OCI-LY7 (cell line): Measurements from ENCODE around the gene TFDP3. TPM values are rescaled to one million over a fixed set of nuclear protein-coding genes. Genes with fewer than 3 reads are reported as not detected.

ENCODE experiments used
- BruUV-seq: library from RNA; stranded (reverse); fragments of 400-500 nt; replicated peaks from 2 replicates; lab custom pipeline; 2021; lab: Mats Ljungman, UMichigan
- CTCF ChIA-PET: fragments of 300-600 bp; sonication (Branson Sonifier 250); formaldehyde crosslinking; loops from one replicate; lab custom pipeline; 2022; ENCODE audit warnings: antibody characterized with exemption; ENCODE audit not compliant: unreplicated experiment; lab: Charles Lee
- POLR2A ChIA-PET: fragments of 300-600 bp; sonication (Branson Sonifier 250); formaldehyde crosslinking; loops from one replicate; lab custom pipeline; 2022; ENCODE audit warnings: antibody characterized with exemption; lab: Charles Lee
- DNase-seq: peaks from one replicate; pipeline ENCODE4 v3.0.0-alpha.2; 2015; ENCODE audit warnings: low spot score
- H2AFZ ChIP-seq: fragments of 200-600 bp; sonication (generic), shearing (Covaris generic); 2 replicates; pipeline ENCODE4 v1.6.1; 2014; ENCODE audit warnings: mild to moderate bottlenecking, antibody characterized with exemption, low read length, moderate library complexity
- H3K27ac ChIP-seq: fragments of 200-600 bp; sonication (generic); 2 replicates; pipeline ENCODE4 v1.5.1; 2014; ENCODE audit warnings: mixed run types, low read depth, mild to moderate bottlenecking, moderate library complexity, low read length, inconsistent platforms; ENCODE audit not compliant: poor library complexity, severe bottlenecking
- H3K36me3 ChIP-seq: fragments of 200-600 bp; sonication (generic); 2 replicates; pipeline ENCODE4 v1.6.1; 2014; ENCODE audit warnings: mild to moderate bottlenecking, antibody characterized with exemption, low read length, moderate library complexity, mixed read lengths; ENCODE audit not compliant: insufficient read depth
- H3K4me1 ChIP-seq: fragments of 200-600 bp; sonication (generic); 2 replicates; pipeline ENCODE4 v1.5.1; 2014; ENCODE audit warnings: mild to moderate bottlenecking, low read length; ENCODE audit not compliant: insufficient read depth, poor library complexity, severe bottlenecking
- H3K4me2 ChIP-seq: fragments of 200-600 bp; sonication (generic); 2 replicates; pipeline ENCODE4 v1.6.1; 2014; ENCODE audit warnings: mild to moderate bottlenecking, low read length
- H3K4me3 ChIP-seq: fragments of 200-600 bp; sonication (generic); 2 replicates; pipeline ENCODE4 v1.5.1; 2014; ENCODE audit warnings: mild to moderate bottlenecking, low read depth, low read length; ENCODE audit not compliant: poor library complexity, severe bottlenecking
- H3K79me2 ChIP-seq: fragments of 200-600 bp; sonication (generic); 2 replicates; pipeline ENCODE4 v1.6.1; 2016; ENCODE audit warnings: low read depth, mild to moderate bottlenecking, low read length, moderate library complexity, mixed read lengths; ENCODE audit not compliant: insufficient read depth
- H3K9me2 ChIP-seq: fragments of 200-600 bp; sonication (generic); 2 replicates; pipeline ENCODE4 v1.6.1; 2016; ENCODE audit warnings: mild to moderate bottlenecking, low read length, mixed read lengths; ENCODE audit not compliant: insufficient read depth
- H3K9me3 ChIP-seq: fragments of 200-600 bp; sonication (generic); 2 replicates; pipeline ENCODE4 v1.6.1; 2014; ENCODE audit warnings: mild to moderate bottlenecking, mixed run types, low read length, mixed read lengths
- H4K20me1 ChIP-seq: fragments of 200-600 bp; sonication (generic); 2 replicates; pipeline ENCODE4 v1.6.1; 2014; ENCODE audit warnings: mild to moderate bottlenecking, antibody characterized with exemption, low read length, moderate library complexity, mixed read lengths; ENCODE audit not compliant: insufficient read depth
- EZH2phosphoT487 ChIP-seq: fragments of 200-600 bp; sonication (generic); IDR thresholded peaks from 2 replicates; pipeline ENCODE4 v1.6.1; 2018; ENCODE audit warnings: low read depth, borderline replicate concordance, mild to moderate bottlenecking, mixed run types, antibody characterized with exemption, low read length, moderate library complexity, mixed read lengths
- intact Hi-C: fragments of 100-400 bp; cut with micrococcal nuclease; formaldehyde crosslinking; loops from one replicate; pipeline ENCODE4 v1.10.0; 2022; ENCODE audit not compliant: unreplicated experiment
- total RNA-seq, 2 experiments: library from RNA; depleted of rRNA in 1 of 2; stranded (reverse); fragments of >200 nt in 1 of 2; shearing (Covaris generic) in 1 of 2; gene quantifications; 2 replicates each; pipeline ENCODE4 v1.2.3, GENCODE V29; 2014 to 2022
- TF ChIP-seq, protein P1 (sequence below): fragments of 200-600 bp; sonication (generic); conservative IDR thresholded peaks from 2 replicates; pipeline ENCODE4 v1.5.1; 2014; ENCODE audit warnings: mild to moderate bottlenecking, antibody characterized with exemption, low read length, moderate library complexity, mixed read lengths

Gene TFDP3
- total RNA-seq, 2 experiments from 2014 or later: not detected

DNA sequence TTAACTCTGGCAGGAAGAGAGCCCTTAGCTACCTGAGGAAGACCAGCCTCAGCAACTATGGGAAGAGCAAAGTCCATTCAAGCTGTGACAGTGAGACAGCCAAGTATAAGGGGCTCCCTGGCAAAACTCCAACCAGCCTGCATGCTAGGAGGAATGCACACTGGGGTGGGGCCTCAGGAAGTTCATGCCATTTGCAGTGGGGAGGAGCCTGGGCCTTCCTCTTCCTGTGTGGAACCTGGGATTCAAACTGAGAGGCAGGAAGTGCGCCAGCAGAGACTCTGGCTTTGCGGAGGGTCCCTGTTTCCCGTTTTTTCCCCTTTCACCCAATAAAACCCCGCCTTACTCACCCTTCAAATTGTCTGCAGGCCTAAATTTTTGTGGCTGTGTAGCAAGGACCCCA lies 33.0 kb downstream of the TFDP3 start:
- intact Hi-C loops: no loop called here
- ChIA-PET POLR2A (no interaction called here), CTCF (no interaction called here)
- Histone ChIP-seq H3K79me2 (no peaks in the 10 kb centered on the region), H3K9me3 (no peaks in the 10 kb centered on the region), H3K4me3 (no peak overlapping the region), H2AFZ (no peak overlapping the region), H3K27ac (no peak overlapping the region), H3K4me1 (no peaks in the 10 kb centered on the region), H3K4me2 (no peak overlapping the region), H3K36me3 (no peaks in the 10 kb centered on the region), H4K20me1 (no peaks in the 10 kb centered on the region), H3K9me2 (no peaks in the 10 kb centered on the region)
- TF ChIP-seq, protein P1, sequence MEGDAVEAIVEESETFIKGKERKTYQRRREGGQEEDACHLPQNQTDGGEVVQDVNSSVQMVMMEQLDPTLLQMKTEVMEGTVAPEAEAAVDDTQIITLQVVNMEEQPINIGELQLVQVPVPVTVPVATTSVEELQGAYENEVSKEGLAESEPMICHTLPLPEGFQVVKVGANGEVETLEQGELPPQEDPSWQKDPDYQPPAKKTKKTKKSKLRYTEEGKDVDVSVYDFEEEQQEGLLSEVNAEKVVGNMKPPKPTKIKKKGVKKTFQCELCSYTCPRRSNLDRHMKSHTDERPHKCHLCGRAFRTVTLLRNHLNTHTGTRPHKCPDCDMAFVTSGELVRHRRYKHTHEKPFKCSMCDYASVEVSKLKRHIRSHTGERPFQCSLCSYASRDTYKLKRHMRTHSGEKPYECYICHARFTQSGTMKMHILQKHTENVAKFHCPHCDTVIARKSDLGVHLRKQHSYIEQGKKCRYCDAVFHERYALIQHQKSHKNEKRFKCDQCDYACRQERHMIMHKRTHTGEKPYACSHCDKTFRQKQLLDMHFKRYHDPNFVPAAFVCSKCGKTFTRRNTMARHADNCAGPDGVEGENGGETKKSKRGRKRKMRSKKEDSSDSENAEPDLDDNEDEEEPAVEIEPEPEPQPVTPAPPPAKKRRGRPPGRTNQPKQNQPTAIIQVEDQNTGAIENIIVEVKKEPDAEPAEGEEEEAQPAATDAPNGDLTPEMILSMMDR: no peak
- TF ChIP-seq EZH2phosphoT487: no peak
- no TSS peak for BruUV-seq
- no peak for DNase-seq

DNA sequence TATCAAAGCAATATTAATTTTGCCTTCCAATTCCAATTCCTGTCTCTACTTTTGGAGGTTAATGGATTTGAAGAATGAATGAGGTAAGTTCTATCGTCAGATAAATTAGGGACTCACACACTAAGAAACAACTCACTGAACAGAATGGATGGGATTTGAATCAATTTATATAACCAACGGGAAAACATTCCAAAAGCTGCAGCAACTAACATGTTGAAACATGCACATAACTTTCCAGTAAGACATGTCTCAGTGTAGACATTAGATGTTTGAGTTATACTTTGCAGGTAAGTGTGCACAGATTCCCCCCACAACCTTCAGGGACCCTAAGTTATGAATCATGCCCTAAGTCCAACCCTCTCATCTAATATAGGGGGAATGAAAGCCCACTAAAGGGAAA lies 34.3 kb downstream of the TFDP3 start:
- CTCF ChIA-PET: no interaction called here
- no peaks in the 10 kb centered on the region for H3K79me2 ChIP-seq
- no peaks in the 10 kb centered on the region for H3K9me2 ChIP-seq

DNA sequence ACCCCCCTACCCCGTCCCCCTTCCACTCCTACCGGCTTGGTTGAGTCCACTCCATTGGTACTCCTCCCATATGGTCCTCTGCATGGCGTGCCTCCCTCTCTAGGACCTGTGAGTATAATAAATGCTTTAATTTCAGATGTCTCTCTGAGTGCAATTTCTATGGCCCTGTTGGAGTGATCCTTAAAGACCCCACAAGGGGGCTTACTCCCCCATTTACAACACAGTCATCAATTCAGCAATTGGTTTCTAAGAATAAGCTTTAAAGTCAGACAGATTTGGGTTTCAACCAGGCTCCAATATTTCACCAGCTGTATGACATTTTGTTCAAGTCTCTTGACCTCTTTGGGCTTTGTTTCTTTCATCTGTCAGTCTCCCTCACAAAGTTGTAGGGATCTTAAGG lies 38.7 kb downstream of the TFDP3 start:
- no peaks in the 10 kb centered on the region for H3K36me3 ChIP-seq
- no peak overlapping the region for H3K4me2 ChIP-seq
- BruUV-seq: no TSS peak

More for the DNA sequence above, 34.3 kb downstream of the TFDP3 start:
- Histone ChIP-seq H3K4me2 (no peak overlapping the region), H3K4me1 (no peaks in the 10 kb centered on the region), H3K9me3 (no peaks in the 10 kb centered on the region), H2AFZ (no peak overlapping the region), H4K20me1 (no peaks in the 10 kb centered on the region), H3K36me3 (no peaks in the 10 kb centered on the region), H3K27ac (no peak overlapping the region), H3K4me3 (no peak overlapping the region)
- no peak for DNase-seq
- intact Hi-C loops: no loop called here
- POLR2A ChIA-PET: no interaction called here
- TF ChIP-seq EZH2phosphoT487: no peak
- TF ChIP-seq, protein P1: no peak
- BruUV-seq: no TSS peak

More for the DNA sequence above, 38.7 kb downstream of the TFDP3 start:
- no peak for DNase-seq
- CTCF ChIA-PET: no interaction called here
- Histone ChIP-seq H3K4me3 (no peak overlapping the region), H3K9me3 (no peaks in the 10 kb centered on the region), H2AFZ (no peak overlapping the region), H3K27ac (no peak overlapping the region), H3K9me2 (no peaks in the 10 kb centered on the region), H3K4me1 (no peaks in the 10 kb centered on the region), H3K79me2 (no peaks in the 10 kb centered on the region), H4K20me1 (no peaks in the 10 kb centered on the region)
- POLR2A ChIA-PET: no interaction called here
- intact Hi-C loops: no loop called here
- TF ChIP-seq, protein P1: no peak
- TF ChIP-seq EZH2phosphoT487: no peak
